Dermis microvascular lymphatic vessel endothelial cell (primary cell): Measurements from ENCODE around the gene DDB1. TPM values are rescaled to one million over a fixed set of nuclear protein-coding genes. Genes with fewer than 3 reads are reported as not detected.

Experiments
- DNase-seq, 2 donors: peaks; one replicate each; pipeline versions ENCODE4 v3.0.0 to v3.0.0-alpha.2; 2010; ENCODE audit warnings: low read depth in 2 of 2
- total RNA-seq: library from RNA; depleted of rRNA; stranded (reverse); fragments of >200 nt; gene quantifications from 2 replicates; pipeline ENCODE4 v1.2.1, GENCODE V29; 2014

The DDB1 gene
- 310 and 356 TPM in 2 replicates for total RNA-seq

DNA sequence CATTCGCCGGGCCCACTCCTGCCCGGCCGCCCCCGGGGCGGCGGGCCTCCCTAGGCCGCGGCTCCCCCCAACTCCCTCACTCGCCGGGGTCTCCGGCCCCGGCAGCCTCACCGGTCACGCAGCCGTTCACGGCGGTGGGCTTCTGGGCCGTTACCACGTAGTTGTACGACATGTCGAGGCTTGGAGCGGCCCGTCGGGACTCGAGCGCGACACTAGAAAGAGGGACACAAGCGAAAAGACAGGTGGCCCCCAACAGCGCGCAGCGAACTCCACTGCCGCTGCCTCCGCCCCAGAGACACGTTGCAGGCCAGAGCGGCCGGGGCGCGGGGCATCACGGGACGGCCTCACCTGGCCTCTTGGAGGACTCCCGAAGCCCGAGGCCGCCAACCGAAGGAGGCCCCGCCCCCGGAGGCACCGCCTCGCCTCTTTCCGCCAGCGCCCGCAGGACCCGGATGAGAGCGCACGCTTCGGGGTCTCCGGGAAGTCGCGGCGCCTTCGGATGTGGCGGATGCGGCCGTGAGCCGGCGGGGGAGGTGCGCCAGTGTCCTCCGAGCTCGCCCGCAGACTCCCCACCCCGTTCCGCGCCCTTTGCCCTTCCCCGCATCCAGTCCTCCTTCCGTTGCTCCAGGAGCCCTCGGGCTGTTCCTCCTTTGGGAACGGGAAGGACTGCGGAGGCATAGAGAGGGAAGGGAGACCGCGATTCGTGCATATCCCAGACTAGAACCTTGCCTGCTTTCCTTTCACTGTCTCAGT lies at the start of gene DDB1, which contains the start of gene TKFC:
TSS of gene DDB1 (minus strand) at position 309 of the 753 bp plus-strand sequence. CDS start at position 172, 137 bp downstream.
TSS of gene TKFC (plus strand) at position 432 of the 753 bp plus-strand sequence. CDS start 1,501 bp downstream, outside the sequence.
- peak; percentile 71 to 94 for DNase-seq

DNA sequence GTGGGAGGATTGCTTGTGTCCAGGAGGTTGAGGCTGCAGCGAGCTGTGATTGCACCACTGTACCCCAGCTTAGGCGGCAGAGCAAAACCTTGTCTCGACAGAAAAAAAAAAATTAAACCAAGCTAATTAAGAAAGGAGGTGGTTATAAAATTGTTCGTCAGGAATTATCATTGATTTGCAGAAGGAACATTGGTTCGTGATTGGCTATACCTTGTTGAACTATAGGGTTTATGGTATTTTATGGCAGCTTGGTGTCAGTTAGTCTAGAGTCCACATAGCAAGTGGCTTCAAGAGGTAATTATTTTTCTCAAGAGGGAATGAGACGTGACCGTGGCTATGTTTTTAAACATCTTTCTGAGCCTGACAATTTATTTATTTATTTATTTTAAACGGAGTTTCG lies 48.0 kb upstream of the DDB1 start:
- no peak for DNase-seq

DNA sequence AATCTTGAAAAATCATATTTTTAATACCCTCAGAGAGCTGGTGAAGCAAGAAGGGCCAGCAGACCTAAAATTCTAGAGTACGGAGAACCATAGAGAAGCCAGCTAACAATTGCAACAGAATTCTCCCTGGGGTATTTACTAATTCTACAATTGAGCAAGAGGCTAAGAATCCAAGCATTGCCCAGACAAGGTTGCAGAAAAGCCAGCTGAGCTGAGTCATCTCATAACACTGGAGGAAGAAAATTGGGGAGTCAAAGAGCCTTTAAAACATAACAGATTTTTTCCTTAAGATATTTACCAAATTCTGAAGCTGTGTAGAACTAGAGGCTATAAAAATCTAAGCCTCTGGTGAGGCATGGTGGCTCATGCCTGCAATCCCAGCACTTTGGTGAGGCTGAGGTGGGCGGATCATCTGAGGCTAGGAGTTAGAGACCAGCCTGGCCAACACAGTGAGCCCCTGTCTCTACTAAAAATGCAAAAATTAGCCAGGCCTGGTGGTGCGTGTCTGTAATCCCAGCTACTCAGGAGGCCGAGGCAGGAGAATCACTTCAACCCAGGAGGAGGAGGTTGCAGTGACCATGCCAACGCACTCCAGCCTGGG lies 45.9 kb upstream of the DDB1 start:
- no peak for DNase-seq

DNA sequence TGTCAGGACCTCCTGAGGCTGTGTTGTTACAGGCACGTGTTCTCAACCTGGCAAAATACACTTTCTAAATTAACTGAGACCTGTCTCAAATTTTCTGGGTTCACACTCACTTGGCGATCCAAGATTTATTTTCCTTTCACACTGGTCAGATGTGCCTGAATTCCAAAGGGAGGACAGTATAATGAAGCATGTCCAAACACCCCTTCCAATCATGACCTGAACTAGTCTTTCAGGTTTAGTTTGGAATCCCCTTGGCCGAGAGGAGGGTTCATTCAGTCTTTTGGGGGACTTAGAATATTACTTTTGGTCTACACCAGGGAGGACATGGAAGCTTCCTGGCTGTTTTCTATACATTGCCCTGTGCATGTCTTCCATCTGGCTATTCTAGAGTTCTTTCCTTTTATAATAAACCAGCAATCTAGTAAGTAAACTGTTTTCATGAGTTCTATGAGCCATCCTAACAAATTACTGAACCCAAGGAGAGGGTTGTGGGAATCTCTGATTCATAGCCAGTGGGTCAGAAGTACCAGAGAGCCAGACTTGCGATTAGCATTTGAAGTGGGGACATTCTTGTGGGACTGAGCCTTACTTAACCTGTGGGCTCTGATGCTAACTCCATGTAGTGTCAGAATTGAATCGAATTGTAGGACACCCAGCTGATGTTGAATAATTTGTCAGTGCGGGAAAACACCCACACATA lies 44.7 kb upstream of the DDB1 start:
- DNase-seq: no peak

DNA sequence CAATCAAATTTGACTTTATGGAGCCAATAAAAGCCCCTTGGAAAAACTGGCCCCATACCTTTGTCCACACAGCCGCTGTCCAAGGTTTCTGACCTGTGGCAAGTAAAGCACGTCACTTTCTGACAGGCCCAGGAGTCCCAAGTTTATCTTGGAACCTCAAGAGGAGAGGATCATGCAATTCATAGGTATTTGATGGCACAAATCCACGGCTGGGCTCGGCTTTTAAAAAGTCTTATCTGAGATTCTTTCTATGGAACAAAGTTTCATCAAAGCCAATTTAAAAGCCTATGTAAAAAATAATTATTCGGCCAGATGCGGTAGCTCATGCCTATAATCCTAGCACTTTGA lies 42.8 kb upstream of the DDB1 start:
- DNase-seq: no peak

DNA sequence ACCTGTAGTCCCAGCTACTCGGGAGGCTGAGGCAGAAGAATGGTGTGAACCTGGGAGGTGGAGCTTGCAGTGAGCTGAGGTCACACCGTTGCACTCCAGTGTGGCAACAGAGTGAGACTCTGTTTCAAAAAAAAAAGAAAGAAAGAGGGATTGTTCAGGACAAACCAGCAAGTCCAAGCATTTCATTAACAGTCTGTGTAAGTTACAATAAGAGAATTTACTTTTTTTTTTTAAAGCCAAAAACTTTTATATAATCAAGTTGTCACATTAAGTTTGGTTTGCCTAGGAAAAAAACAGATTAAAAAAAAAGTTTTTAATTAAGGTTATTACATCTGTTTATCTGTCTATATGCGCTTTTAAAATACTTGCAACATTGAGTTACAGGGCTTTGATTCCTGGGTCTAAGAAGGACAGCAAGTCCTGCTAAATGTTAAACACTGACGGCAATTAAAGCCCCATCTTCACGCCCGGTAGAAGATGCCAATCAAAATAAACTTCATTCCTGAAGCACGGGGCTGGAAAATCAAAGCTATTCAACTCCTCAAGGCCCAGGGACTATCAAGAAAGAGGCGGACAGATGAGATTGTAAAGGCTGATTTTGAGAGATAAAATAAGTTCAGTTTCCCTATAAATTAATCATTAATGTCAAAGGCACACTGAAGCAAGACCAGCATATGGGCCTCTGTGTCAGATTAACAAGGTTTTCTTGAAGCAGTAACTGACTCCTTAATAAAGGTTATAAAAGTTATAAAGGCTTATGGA lies 39.9 kb upstream of the DDB1 start:
- DNase-seq: no peak

DNA sequence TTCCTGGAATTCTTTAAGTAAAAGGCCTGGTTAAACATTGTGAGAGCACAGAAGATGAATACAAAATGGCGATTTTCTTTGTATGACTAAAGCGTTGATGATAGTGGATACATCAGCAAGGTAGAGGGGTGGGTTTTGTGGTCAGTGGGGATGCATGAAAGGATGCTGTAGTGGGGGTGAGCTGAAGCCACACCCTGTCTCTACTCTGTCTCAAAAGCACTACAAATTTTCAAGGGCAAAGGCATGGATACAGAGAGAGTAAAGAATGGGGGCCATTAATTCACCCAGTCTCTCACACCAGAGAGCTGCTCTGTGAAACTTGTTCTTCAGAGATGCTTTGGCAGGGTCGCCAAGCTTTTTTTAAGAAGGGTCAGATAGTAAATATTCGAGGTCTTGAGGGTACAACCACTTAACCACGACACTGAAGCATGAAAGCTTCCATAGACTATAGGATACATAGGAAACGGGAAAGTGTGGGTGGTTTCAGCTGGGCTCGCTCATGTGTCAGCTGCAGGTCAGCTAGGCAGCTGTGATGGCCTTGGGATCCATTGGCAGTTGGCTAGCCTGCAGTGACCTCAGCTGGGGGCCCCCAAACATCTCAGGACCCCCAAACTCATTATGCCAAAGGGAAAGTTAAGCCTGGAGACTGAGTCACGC lies 37.6 kb upstream of the DDB1 start:
- no peak for DNase-seq

DNA sequence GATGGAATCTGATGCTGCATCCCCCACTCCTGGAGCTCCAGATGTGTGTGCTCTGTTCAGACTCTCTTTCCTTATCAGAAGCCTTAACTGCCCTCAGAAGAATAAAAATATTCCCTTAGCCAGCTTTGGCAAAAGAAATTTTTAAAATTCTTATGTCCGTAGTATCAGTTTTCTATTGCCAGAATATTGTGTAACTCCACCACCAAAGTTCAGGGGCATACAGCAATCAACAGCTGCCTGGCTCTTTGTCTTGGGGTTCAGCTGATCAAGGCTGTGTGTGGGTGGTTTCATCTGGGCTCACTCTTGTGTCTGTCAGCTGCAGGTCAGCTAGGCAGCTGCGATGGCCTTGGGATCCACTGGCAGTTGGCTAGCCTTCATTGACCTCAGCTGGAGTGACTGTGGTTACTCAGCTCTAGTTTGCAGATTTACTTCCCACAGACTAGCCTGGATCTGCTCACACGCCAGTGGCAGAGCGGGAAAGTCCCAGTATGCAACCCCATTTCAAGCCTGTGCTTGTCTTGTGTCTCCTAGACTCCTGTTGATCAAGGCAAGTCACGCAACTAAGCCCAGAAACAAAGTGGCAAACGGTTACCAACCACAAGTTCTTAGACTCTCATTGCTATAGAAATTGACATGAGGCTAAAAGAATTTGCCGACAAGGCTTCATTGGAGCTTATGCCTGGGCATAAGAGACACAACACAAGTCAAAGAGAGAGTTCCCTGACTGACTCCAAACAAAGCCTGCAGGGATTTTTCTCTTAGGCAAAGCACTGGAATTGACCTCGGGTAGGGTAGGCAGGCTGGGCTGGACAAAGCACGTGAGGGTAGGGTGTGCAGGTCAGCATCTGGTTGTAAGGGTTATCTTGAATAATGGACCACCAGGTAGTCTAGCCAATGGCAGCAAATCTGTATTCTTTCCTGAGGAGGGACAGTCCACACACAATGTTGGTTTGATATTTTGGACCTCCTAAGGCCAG lies 36.8 kb upstream of the DDB1 start:
- DNase-seq: no peak

DNA sequence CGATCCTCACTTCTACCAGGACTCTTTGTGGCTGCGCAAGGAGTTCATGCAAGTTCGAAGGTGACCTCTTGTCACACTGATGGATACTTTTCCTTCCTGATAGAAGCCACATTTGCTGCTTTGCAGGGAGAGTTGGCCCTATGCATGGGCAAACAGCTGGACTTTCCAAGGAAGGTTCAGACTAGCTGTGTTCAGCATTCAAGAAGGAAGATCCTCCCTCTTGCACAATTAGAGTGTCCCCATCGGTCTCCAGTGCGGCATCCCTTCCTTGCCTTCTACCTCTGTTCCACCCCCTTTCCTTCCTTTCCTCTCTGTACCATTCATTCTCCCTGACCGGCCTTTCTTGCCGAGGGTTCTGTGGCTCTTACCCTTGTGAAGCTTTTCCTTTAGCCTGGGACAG lies 35.7 kb upstream of the DDB1 start:
- no peak for DNase-seq

DNA sequence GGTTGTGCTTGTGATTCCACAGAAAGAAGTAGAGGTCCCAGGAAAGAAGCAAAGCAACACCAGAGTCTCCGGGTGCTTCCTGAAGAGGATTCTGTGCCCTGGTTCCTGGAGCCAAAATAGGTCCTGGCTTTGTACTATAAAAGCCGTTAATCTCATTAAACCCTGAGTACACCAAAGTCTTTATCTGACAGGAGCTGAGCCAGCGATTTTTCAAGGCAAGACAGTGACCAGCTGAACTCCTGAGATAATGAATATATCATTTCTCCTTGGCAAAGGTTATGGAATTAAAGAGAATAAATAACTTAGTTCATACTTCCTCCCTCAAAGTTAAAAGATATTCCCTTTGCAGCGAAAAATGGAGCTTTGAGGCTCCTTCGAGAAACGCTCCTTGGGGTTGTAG lies 34.5 kb upstream of the DDB1 start:
- DNase-seq: no peak

DNA sequence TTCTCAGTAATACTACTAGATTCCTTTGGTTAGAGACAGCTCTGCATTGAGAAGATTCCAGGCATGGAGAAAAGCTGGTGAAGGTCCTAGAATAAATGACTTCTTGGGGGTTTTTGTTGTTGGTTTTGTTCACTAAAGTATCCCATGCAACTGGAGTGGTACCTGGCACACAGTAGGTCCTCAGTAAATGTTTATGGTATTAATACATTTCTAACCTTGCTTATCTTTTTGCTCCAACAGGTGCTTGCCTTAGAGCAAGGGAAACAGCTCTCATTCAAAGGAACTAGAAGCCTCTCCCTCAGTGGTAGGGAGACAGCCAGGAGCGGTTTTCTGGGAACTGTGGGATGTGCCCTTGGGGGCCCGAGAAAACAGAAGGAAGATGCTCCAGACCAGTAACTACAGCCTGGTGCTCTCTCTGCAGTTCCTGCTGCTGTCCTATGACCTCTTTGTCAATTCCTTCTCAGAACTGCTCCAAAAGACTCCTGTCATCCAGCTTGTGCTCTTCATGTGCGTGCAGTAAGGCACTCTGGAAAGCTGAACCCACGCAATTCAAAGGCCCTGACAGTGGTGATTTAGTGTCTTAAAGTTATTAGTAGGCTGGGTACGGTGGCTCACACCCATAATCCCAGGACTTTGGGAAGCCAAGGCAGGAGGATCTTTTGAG lies 31.2 kb upstream of the DDB1 start:
- no peak for DNase-seq

DNA sequence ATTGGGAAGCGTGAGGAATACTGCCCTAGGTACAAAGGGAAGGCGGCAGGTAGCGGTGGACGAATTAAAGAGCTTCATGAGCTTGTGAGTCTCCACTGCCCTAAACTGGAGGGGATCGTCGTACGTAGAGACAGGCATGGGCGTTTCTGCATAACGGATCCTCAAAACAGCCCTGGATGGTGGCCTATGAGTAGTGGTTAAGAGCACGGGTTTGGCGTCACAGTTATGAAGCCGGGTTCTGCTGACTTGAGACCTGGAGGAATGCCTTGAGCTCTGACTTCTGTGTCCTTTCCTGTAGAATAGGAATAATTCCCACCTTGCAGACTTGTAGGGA lies 29.6 kb upstream of the DDB1 start:
- DNase-seq: peak in 1 of 2 donors; percentile 58

DNA sequence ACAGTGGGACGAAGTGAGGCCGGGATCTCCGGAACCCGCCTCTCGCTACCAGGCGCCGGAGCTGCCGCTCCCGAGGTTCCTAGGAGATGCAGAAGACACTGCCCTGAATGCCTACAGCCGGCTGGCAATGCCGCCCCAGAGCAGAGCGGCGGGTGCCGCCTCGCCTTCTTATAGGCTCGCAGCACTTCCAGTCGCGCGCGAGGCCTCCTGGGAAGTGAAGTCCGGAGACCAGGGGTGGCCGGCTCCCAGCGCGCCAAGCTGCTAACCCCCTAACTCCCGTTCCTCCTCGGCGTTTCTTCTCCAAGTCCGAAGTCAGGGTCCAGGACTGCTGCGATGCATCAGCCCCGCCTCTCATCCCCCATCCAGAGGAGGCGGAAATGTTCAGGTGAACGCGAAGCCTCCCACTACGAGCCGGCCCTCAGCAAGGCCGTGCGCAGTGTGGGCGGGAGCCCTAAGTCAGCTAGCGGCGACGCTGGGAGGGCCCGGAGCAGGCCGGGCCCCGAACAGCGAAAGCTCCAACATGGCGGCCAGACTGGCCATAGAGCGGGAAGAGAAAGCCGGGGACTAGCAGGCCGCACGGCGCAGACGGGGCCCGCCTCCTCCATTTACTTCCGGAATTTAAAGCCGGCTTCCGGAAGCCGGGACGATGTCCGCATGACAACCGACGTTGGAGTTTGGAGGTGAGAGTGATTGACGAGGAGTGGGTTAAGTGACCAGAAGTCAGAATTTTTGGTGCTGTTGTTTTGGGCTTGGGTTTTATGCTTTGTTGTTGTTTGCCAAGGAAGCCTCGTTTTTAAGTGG lies 29.0 kb upstream of the DDB1 start, which contains the start of the genes CYB561A3 and TMEM138:
TSS of gene CYB561A3 (minus strand) at position 142 of the 801 bp plus-strand sequence. CDS start 5,169 bp downstream, outside the sequence.
TSS of gene TMEM138 (plus strand) at position 634 of the 801 bp plus-strand sequence. CDS start 2,017 bp downstream, outside the sequence.
- DNase-seq: peak; percentile 86 to 95

DNA sequence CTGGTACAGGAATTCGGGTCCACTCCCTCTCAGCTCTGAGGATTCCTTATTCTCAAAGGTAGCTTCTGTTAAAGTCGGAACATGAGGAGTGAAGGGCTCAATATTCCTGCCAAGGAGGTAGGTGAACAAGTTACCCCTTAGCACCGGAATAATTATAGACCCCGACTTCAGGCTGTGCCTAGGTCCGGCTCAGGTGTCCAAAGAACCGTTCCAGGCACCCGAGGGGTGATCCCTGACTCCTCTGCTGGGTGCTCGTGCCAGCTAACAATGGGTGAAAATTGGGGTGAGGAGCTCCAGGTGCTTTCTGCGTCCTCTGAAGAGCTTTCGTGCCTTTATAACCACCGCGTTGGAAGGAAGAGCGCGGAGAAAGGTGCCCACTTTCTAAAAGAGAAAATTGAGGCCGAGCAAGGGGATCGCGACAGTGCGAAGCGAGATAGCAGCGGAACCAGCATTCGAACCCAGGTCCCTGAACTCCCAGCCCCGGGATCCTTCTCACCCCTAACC lies 28.4 kb upstream of the DDB1 start:
- DNase-seq: no peak

DNA sequence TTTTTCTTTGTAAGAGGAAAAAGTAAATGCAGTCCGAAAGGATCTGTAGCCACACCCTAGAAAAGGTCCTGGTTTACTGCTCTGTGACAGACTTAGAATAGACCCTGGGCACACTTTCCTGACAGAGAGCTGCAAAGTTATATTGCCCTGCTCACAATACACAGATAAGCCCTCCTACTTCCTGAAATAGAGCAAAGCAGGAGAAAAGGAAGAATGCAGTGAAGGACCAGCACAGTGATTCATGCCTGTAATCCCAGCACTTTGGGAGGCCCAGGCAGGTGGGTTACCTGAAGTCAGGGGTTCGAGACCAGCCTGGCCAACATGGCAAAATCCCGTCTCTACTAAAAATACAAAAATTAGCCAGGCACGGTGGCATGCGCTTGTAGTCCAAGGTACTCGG lies 26.6 kb upstream of the DDB1 start:
- DNase-seq: peak in 1 of 2 donors; percentile 57

DNA sequence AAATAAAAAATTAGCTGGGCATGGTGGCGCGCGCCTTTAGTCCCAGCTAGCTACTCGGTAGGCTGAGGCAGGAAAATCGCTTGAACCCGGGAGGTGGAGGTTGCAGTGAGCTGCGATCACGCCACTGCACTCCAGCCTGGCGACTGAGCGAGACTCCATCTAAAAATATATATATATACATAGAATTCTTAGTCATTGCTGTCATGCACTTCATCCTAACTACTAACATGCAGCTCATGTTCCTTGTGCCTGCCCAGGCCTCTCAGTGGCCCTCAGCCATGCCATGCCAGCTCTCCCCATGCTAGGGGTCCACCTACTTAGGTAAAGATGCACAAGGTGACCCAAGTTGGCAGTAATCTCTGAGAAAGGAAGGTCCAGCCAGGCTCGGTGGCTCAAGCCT lies 25.7 kb upstream of the DDB1 start:
- no peak for DNase-seq

DNA sequence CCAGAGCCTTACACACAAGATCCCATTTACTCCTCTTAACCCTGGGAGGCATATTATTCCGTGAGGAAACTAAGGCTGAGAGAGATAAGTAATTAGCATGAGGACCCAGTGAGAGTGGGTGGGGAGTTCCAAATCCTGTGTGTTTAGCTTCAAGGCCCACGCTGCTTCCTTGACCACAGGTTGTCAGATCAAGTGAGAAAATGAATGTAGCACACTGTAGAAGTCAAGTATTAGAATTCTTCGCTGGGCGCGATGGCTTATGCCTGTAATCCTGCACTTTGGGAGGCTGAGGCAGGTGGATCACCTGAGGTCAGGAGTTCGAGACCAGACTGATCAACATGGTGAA lies 25.0 kb upstream of the DDB1 start:
- DNase-seq: no peak

DNA sequence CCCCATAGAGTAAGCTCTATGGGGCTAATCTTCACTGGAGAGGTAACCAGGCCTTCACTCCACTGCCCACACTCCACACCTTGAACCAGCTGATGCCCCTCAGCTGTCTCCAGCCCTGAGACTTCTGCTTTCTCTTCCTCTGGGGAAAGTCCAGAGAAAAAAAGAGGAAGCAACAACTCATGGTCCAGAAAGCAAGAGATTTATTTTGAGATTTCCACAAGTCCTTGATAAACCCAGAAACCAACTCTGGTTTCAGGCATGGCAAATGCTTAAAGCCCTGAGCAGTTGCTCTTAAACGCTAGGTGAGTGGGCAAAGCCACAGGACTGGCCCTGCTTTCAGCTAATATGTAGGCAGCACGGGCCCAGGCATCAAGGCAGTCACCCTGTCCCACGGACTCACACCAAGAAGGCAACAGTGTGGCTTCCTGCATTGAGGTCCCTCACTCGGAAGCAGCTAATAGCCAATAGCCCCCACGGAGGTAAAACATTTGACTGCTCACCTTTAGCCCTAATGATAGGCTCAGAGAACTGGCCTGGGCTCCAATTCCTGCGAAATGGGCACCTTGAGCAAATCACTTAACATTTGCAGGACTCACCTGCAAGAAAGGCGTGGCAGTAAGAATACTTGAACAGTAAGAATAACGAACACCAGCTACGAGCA lies 24.5 kb upstream of the DDB1 start:
- DNase-seq: no peak
